HG03066 (cell line): ENCODE results near the gene HIP1R.
A peak's percentile ranks its signal among the peaks of the same experiment; 100 is the strongest.
"Not testable (repeated sequence)": the region's sequence is repeated elsewhere in the genome, so short reads cannot be mapped to it uniquely, and the experiment has no call there.

Source experiments
- ATAC-seq: cut with Tn5 transposase; IDR thresholded peaks from one replicate; pipeline ENCODE4 v1.9.1; 2021; ENCODE audit warnings: low read depth; ENCODE audit not compliant: unreplicated experiment

Gene HIP1R

DNA sequence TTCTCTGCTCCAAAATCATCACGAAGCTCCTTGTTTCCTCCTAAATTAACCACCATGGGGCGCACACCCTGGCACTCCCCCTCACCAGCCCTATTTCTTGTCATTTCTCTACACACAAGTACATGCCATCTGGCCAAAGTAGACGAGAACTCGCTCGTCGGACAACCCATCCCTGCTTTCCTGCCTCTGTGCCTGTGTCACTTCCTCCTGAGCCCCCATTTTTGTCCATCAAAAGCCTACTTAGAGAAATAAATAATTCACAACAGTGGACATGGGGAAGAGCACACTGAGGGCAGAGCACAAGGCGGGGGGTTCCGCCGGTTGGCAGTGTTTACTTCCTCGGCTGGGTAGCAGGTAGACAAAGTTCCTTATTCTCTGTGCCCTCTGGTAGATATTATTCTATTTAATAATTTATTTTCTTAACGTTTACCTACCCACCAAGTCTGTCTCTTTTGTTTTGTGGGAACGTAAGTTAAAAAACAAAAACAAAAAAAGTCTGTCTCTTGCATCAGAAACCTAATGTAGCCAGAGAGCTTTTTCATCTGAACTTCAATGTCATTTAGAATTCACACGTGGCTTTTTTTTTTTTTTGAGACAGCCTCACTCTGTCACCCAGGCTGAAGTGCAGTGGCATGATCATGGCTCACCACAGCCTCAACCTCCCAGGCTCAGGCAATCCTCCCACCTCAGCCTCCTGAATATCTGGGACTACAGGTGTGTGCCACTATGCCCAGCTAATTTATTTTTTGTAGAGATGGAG is 54.7 kb downstream of the HIP1R start:
- no peak for ATAC-seq

DNA sequence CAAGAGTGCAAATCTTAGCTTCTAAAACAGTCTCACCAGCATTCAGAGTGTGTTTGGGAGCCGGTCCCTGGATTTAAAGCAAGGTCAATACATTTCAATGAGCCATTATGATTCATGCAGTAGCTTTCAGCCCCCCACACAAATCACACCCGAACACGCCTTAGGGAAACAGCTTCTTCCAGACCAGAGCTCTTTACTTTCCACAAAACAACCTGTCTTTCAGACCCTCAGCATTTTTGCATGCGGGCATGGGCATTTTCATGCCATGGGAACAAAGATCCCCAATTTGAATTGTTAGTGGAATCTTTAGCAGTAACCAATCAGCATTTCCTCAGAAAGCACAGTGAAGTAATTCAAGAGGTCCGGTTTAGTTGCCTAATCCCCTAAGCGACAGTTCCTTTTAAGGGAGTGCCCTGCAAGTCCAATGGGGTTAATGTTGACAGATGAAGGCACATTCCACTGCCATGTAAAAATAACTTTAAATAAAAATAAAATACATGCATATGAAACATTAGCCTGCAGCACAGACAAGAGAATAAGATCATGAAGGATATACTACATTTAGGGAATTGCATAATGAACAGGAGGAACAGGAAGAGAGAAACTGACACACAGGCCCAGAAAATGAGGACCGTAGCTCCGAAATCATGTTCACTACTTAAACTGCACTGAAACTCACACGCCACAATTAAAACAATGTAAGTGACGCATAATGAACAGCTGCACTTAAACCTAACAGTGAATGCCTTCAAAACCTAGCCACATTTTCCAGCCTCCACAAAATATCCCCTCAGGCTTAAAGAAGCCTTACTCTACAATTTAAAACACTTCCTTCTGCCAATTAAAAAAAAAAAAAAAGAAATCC is 56.6 kb downstream of the HIP1R start:
- ATAC-seq: no peak

DNA sequence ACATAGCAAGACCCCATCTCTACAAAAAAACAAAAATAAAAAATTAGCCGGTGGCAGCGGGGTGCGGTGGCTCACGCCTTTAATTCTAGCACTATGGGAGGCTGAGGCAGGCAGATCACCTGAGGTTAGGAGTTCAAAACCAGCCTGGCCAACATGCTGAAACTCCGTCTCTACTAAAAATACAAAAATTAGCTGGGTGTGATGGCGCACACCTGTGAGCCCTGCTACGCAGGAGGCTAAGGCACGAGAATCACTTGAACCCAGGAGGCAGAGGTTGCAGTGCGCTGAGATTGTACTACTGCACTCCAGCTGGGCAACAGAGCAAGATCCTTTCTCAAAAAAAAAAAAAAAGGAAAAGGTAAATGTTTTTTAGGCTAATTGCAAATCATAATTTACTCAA is 57.5 kb downstream of the HIP1R start:
- ATAC-seq: not testable (repeated sequence)

DNA sequence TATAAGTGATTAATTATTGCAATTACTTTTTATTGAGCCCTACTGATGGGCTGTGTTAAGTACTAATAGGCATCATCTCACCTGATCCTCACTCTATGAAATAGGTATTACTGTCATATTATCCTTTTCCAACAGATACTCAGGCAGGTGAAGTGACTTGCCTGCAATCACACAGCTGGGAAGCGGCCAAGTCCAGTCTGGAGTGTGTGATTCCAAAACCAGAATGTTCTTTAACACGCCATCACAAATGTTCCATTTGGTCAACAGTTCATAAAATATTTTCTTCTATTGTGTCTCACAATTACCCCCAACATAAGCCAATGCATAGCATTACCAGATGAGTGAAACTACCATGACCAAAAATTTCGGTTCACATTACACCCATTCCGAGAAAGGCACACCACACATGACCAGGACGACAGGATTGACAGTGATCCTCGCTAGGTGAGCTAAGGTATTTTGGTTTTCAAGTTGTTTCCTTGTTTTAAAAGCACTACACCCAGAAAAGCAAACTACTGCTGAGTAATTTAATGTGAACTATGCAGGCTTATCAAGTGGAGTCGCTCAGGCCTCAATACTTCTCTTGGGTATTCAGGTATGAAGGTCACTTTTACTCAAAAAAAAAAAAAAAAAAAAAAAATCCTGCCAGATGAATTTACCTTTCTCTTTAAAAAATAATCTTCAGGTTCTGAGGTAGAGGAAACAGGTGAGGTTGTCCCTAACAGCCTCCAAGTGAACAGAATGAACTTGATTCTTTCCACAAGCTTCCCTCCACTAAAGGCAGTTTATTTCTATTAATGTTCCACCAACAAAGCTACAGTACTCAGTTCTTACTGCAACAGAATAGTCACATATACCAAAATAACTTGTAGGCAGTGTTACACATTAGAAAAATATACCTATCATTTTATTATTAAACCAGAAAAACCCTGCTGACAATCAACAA is 58.2 kb downstream of the HIP1R start:
- ATAC-seq: no peak

DNA sequence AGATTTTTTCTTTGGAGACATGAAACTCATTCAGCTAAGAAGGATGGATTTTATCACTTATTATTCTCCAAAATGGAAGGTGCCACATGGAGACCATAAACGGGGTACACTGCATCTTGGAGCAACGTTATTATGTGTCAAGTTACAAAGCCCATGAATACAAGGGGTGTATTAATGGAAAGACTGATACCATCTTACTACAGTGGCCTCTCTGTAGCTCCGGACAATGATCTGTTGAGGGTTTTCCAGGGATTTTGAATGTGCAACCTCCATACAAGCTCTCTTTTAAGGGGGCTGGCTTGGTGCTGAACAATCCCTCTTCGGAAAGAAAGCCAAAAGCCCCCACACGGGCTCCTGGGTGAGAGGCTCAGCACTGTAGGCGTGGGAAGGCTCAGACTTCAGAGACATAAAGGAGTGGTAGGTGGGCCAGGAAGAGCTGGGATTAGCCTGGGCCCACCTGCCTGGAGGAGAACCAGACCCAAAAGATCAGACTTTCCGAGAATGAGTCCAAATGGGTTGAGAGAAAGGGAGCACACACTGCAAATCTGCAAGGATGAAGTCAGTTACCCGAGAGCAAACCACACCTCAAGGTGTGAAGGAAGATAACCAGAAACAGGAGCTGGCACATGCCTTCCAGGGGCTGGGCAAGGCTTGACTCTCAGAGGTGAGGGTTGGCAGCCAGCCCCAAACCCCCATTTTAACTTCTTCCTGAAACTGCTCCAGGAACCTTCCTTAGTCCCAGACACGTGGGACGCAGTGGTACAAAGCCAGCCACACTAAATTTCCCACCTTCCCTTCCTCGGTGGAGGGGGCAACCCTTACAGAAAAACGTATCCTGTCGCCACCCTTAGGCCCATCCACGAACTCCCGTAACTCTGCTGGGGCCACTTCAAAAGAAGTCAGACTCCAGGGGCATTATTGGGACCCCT is 59.2 kb downstream of the HIP1R start:
- ATAC-seq: no peak

DNA sequence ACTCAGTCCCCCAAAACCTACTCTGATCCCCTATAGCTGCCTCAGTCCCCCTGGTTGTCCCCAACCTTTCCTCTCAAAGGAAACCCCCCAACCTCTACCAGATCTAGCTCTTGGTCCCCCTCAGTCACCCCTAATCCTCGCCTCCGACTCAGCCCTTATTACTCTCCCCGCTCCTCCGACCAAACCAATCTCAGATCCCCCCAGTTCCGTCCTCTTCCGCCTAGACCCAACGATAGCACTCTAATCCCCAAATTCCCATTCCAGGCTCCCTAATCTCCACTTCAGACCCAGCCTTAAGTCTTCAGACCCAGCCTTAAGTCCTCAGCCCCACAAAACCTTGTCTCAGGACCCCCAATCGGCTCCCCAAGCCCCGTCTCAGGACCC is 60.1 kb downstream of the HIP1R start:
- ATAC-seq: no peak

DNA sequence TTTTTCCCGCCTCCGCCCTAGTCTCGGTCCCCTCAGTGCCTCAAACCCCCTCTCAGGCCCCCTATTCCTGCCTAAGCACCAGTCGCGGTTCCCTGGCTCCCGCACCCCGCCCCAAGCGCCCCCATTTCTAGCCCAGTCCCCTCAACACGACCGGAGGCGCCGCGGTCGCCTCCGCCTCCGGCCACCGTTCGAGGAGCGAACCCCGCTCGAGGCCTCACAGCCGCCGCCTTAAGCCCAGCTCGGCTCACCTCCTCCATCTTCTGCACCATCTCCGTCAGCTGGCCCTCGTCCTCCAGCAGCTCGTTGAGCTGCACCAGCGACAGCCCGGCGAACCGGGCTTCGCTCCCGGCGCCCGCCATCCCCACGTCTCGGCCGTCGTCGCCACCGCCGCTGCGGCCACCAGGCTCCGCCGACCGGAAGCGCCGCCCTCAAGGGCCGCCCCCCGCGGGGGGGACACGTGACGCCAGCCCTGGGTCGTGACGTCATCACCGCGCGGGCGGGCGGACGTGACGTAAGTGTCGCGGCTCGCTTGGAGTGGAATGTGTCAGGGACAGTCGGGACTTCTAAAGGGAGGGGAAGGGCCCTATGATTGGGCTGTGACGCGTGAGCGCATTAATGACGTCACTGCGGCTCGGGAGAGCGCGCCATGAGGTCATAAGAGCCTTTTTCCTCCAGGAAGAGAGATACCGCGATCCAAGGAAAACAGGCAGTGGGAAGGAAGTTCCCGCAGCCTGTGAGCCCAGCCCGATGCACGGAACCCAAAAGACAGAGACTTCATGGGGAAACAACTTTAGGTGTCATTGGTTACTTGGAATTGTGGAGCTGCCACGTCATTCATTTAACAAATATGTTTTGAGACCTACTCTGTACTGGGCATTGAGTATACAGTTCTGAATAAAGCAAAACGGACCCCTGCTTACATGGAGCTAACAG is 60.7 kb downstream of the HIP1R start, which contains the start of gene VPS37B:
Gene VPS37B, minus strand, starts transcription at position 421 of the 933 bp plus-strand sequence. Its CDS starts 62 bp downstream, at position 359.
- ATAC-seq: peak; percentile 52

DNA sequence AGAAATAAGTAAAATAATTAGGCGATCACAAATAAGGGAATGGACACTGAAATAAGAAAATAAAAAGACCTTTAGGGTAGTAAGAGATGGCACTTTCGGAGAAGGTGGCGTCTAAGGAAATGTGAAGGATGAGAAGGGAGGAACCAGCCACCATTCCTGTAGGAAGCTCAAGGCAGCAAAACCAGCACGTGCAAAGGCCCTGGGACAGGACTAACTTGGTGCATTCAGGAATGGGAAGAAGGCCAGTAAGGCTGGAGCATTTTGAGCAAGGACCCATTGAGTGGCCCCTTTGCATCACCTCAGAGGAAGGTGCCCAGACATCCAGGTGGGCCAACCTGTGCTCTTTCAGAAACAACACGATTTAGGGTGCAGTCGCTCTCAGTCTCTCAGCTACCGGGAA is 61.4 kb downstream of the HIP1R start:
- no peak for ATAC-seq

DNA sequence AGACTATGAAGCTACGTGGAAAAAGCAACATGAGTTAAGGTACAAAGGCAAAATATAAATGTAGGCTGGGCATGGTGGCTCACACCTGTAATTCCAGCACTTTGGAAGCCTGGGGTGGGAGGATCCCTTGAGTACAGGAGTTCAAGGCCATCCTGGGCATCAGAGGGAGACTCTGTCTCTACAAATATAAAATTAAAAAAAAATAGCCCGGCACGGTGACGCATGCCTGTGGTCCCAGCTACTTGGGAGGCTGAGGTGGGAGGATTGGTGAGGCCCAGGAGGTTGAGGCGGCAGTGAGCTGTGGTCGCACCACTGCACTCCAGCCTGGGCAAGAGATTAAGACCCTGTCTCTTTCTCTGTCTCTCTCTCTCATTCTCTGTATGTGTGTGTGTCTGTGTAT is 64.6 kb downstream of the HIP1R start:
- ATAC-seq: no peak

DNA sequence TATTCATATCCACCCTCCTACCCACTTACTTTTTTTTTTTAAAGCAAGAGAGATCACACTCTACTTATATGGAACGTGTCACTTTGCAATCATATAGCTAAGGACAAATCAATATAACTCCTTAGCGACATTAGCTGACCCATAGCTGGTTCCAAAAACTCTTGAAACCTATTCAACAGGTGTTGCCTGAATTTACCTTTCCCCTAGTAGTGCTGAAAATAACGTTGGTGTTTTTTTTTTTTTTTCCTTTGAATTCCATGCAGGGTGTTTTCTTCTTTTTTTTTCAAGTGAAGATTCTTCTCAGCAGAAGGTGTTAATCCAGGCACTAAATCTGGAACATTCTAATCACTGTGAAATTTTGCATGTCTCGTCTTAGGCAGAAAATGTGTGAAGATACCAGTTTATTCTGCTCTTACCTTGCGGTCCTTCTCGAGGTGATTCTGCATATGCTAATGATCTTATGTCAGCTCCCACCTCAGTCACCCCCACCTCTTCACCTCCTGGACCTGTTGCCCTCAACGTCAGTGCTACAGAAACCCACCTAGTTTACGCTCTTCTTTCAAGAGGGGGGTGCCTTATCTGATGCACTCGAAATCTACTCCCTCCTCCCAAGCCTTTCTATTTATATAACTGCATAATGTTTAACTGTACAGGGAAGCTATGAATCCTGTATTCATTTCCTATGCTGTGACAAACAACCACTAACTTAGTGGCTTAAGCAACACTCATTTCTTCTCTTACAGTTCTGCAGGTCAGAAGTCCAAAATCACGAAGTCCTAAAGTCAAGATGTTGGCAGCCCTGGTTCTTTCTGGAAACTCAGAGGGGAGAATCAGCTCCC is 67.8 kb downstream of the HIP1R start:
- ATAC-seq: no peak

DNA sequence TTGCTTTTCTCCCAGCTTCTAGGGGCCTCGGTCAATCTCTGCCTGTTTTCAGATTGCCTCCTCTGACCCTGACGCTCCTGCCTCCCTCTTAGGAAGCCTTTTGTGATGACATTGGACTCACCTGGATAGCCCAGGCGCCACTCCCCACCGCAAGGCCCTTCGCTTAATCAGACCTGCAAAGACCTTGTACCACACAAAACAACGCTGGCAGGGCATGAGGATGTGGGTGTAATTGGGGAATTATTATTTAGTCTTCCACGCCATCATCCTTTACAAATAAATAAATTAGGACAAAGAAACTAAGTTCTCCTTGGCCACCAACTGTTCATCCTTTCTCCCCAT is 68.4 kb downstream of the HIP1R start:
- no peak for ATAC-seq

DNA sequence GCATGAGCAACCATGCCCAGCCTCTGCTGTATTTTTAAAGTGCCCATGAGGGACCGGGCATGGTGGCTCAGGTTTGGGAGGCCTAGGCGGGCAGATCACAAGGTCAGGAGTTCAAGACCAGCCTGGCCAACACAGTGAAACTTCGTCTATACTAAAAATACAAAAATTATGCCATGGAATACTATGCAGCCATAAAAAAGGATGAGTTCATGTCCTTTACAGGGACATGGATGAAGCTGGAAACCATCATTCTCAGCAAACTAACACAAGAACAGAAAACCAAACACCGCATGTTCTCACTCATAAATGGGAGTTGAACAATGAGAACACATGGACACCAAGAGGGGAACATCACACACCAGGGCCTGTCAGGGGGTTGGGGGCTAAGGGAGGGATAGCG is 70.0 kb downstream of the HIP1R start:
- not testable (repeated sequence) for ATAC-seq

DNA sequence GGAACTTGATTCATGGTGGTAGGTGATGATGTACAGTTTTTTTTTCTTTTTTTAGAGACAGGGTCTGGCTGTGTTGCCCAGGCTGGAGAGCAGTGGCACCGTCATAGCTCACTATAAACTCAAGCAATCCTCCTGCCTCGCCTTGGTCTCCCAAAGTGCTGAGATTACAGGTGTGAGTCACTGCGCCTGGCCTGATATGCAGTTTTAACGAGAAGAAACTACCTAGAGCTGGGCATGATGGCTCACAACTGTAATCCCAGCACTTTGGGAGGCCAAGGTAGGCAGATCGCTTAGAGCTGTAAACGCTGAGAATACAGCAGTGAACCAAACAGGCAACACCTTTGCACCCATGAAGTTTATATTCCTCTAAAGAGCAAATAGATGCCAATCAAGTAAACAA is 73.7 kb downstream of the HIP1R start:
- no peak for ATAC-seq

DNA sequence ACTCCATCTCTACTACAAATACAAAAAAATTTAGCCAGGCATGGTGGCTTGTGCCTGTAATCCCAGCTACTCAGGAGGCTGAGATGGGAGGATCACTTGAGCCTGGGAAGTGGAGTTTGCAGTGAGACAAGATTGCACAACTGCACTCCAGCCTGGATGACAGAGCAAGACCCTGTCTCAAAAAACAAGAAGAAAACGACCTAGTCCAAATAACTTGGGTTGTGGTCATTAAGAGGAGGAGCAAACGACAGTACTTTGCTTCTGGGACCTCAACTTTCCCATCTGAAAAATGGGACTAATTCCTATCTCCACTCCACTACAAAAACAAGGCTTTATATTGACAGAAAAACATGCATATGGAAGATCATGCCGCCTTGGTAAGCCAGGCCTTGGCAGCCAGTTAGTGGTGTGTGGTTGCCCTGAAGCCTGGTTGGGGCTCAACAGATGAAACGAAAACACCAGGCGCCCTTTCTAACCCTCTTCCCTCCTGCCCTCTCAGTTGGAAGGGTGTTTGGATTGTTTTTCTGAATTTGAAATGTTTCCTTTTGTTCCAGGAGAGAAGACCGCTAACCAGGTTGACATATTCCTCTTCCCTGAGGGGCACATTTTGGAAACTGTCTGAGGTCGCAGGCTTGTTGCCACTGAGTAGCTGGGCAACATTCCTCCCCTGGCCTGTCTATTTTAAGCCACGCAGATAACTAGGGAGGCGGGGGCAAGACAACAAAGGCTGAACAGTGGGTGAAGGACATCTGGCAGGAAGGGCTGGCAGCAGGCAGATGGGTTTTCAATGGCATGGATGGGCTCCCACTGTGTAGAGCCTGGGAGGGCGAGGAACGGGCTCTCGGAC is 74.4 kb downstream of the HIP1R start:
- no peak for ATAC-seq
